HG02938 (cell line): ENCODE measurements around the gene PLPPR3.

Source experiments
- ATAC-seq: cut with Tn5 transposase; IDR thresholded peaks from one replicate; pipeline ENCODE4 v1.9.1; 2021; ENCODE audit warnings: mild to moderate bottlenecking, moderate library complexity; ENCODE audit not compliant: unreplicated experiment

The PLPPR3 gene, protein sequence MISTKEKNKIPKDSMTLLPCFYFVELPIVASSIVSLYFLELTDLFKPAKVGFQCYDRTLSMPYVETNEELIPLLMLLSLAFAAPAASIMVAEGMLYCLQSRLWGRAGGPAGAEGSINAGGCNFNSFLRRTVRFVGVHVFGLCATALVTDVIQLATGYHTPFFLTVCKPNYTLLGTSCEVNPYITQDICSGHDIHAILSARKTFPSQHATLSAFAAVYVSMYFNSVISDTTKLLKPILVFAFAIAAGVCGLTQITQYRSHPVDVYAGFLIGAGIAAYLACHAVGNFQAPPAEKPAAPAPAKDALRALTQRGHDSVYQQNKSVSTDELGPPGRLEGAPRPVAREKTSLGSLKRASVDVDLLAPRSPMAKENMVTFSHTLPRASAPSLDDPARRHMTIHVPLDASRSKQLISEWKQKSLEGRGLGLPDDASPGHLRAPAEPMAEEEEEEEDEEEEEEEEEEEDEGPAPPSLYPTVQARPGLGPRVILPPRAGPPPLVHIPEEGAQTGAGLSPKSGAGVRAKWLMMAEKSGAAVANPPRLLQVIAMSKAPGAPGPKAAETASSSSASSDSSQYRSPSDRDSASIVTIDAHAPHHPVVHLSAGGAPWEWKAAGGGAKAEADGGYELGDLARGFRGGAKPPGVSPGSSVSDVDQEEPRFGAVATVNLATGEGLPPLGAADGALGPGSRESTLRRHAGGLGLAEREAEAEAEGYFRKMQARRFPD

DNA sequence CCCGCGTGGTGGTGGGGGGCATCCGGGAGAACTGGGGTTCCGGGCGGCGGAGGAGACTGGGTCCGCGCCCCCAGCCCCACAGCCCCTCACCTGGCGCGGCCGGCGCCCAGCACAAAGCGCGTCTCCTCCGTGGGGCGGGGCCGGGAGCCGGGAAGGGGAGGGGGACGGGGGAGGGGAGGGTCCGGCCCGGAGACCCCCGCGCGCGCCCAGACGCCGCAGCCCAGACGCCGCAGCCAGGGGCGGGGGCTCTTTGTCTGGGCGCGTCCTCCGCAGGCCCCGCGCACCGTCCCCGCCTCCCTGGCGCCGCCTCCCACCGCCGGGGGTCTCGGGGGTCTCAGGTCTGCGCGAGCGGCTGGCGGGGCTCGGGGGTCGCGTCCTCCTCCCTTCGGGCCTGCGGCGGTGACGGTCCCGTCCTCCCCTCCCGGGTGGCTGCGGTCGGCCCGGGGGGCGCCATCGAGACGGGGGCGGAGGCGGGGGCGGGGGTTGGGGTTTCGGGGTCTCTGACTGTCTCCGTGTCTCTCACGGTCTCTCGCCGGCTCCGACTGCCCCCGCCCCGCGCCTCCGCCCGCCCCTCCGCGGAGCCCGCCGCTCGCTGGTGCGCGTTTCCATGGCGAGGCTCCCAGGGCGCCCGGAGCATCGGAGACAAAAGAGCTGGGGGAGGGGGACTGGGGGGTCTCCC is at the start of gene PLPPR3:
Gene PLPPR3 (minus strand): TSS at position 131 of the 679 bp plus-strand sequence. CDS start 396 bp downstream, outside the sequence.
- ATAC-seq = no peak

DNA sequence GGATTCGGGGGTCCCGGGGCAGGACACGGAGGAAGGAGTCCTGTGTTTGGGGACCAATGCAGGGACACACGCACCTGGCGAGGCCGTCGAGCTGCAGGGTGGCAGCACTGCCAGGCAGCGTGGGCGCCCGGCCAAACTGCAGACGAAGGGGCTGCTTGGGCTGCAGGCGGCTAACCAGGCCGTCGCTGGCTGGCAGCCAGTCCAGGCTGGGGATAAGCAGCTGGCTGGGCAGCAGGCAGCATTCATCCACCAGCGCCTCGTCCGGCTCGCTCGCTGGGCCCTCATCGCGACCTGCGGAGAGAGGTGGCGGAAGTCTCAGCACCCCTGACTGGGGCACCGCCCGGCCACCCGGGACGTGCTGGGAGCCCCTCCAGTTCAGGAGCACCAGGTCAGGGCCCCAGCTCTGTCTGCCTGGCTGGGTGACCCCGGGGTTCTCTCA is 49.2 kb upstream of the PLPPR3 start:
- no peak for ATAC-seq

DNA sequence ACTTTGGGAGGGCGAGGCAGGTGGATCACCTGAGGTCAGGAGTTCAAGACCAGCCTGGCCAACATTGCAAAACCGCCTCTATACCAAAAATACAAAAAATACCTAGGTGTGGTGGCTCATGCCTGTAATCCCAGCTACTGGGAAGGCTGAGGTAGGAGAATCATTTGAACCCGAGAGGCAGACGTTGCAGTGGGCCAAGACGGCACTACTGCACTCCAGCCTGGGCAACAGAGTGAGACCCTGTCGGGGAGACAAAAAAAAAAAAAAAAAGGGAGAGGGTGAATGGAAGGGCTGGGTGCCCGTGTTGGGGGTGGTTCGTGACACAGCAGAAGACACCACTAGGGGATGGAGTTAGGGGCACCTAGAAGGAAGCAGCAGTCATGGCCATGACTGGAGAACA is 48.6 kb upstream of the PLPPR3 start:
- ATAC-seq = no peak

DNA sequence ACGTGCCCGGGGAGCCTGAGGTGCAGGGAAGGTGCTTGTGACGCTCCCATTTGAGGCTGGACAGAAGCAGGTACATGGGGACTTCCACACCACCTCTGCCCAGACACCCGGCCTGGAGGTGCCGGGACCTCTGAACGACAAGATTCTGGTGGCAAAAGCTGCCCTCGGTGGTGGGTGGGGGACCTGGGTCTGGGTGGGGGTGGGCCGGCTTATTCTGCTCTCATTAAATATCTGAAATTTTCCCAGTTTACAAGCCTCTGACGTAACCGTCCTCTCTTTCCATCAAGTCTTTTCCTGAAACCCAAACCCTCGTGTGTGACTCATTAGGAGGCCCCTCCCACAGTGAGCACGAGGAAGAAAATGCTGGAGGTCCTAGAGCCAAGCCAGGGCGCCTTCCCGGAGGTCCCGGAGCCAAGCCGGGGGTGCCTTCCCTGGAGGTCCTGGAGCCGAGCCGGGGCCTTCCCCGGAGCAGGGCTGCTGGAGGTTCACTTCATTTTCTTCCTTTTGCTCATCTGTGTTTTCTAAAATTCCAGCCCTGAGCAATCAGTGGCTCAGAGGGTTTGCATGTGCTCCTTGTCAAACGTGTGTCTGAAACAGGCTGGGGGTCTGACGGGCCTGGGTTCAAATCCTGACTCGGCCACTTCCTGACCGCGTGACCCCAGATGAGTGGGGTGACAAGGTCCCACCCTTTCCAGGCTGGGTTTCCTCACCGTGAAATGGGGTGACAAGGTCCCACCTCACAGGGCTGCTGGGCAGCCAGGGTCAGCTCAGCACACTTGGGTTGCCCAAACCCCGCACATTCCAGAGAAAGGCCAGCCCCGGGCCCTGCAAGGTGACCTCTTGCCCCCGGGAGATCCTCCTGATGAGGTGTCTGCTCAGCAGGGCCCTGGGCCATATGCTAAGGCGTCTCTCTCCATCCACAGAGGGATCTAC is 47.8 kb upstream of the PLPPR3 start:
- ATAC-seq = no peak

DNA sequence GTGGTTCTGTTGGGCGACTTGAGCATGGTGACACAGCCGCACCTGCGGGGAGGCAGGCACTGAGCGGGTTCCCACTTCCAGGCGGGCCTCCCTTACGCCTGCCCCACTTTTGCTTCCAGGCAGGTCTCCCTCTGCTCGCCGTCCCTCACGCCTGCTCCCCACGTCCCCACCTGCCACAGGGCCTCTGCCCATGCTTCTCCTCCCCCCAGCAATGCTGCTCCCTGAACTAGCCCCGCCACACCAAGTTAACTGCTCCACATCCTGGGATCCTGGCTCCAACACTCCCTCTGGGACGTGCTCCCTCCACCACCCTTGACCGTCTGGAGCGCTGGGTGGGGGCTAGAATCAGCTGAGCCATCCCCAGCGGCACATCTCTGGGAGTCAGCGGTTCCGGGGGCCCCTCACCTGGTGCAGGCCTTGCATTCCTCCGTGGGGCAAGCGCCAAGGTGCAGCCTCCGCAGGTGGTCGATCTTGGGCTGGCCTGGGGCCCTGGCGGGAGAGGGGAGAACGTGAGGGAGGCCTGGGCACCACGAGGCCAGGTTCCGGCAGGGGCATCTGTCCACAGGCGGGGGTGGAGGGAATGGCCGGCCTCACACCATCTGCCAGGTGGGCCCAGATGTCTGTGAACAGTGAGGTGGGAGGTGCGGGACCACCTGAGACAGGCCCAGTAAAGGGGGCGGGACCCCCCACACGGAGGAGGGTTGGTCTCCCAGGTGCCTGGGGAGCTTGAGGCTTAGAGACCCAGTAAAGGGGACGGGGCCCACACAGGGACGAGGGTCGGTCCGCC is 46.9 kb upstream of the PLPPR3 start:
- ATAC-seq = no peak

DNA sequence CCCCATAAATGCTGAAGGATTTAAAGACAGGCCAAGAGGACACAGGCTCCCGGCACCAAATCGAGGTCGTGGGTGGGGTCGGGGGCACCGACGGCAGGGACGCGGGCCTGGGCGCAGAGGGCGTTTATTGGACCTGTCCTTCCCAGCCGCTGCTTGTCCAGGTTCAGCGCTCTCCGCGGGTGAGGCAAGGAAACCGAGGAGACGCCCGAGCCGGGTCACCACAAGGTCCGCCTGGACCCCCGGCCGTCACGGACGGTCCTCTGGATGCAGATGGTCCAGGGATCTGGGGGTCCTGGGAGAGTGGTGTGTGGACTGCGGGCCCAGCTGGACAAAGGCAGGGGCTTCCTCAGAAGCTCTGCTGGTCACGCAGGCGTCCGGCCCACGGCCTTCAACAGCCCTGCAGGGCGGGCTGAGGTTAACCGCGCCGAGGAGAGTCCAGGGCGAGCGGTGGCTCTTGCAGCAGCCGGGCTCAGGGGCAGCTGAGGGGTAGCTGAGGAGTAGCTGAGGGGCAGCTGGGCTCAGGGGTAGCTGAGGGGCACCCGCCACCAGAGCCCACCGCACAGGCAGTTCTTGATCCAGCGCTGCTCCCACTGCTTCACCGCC is 46.2 kb upstream of the PLPPR3 start:
- no peak for ATAC-seq

DNA sequence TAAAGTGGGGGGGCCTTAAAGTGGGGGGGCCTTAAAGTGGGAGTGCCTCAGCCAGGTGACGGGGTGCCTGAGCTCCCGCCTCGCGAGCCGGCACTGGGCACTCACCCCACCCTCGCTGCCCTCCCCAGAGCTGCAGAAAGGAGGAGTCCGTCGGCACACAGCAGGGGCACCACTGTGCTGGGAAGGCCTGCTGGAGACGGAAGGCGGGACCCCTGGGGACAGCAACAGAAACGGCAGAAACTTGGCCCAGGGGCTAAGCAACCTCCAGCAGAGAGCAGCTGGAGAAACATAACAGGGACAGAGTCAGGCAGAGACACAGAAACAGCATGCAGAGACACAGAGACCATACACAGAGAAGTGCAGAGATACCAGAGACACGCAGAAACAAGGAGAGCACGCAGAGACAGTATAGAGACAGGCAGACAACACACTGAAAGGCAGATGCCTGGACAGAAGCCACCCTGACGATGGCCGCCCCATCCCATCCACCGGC is 45.6 kb upstream of the PLPPR3 start:
- ATAC-seq = no peak

DNA sequence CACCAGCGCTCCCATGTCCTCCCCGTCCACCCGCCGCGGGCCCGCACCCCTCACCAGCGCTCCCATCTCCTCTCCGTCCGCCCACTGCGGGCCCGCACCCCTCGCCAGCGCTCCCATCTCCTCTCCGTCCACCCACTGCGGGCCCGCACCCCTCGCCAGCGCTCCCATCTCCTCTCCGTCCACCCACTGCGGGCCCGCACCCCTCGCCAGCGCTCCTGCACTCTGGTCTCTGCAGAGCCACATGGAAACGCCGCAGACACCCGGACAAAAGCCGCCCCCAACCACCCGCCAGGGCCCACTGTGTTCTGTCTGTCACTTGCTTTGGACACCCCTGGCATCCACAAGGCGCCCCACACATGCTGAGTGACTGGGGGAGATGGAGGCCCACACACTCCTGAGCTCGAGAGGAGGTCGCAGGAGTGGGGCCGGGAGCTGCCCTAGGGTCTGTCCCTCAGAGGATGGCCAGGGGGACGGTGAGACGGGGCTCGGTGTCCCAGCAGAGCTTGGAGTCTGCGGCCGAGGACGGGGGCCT is 45.1 kb upstream of the PLPPR3 start:
- ATAC-seq = no peak

DNA sequence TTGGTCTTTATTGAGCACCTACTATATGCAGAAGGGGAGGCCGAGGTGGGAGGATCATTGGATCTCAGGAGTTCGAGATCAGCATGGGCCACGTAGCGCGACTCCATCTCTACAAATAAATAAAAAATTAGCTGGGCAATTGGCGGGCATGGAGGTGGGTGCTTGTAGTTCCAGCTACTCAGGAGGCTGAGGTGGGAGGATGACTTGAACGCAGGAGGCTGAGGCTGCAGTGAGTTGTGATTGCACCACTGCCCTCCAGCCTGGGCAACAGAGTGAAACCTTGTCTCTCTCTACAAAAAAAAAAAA is 41.5 kb upstream of the PLPPR3 start:
- ATAC-seq = no peak

DNA sequence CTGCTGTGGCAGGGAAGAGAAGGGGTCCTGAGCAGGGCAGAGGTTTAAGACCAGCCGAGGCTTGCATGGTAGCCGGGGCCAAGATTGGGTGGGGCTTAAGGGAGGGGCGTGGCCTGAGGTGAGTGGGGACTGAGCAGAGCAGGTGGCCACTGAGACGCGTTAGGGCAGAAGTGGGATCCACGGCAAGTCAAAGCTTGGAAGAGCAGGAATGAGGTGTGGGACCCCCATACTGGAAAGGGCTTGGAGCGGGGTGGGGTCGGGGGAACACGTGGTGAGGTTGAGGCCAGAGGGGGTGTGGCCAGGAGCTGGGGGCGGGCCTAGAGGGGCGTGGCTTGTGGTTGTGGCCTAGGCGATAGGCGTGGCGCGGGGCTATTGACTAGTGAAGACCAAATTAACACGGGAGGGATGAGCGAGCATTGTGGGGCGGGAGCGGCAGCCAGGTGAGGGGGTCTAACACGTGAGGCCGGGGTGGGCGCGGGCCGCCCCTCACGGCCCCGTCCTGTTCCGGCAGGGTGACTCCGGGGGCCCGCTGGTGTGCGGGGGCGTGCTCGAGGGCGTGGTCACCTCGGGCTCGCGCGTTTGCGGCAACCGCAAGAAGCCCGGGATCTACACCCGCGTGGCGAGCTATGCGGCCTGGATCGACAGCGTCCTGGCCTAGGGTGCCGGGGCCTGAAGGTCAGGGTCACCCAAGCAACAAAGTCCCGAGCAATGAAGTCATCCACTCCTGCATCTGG is 41.0 kb upstream of the PLPPR3 start:
- ATAC-seq = no peak

DNA sequence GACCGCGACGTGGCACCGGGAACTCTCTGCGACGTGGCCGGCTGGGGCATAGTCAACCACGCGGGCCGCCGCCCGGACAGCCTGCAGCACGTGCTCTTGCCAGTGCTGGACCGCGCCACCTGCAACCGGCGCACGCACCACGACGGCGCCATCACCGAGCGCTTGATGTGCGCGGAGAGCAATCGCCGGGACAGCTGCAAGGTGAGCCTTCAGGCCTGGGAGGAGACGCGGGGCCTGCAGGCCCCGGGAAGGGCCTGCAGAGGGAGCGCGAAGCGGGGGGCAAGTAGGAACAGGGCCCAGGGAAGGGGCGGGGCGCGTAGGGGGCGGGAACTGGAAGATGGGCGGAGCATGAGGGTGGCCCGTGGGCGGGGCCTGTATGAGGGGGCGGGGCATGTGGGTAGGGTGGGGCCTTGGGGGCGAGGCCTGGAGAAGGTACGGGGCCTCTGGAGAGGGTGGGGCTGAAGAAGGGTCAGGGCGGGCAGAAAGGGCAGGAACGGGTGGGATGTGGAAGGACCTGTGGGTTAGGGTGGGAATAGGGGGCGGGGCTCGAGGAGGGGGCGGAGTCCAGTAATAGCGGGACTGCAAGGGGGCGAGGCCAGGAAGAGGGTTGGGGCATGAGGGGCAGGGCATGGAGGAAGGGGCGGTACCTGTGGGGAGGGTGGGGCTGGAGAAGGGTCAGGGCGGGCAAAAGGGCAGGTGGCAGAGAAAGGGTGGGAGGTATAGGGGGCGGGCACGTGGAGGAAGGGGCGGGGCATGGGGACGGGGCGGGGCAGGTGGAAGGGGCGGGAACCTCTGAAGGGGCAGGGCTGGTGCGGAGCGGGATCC is 40.2 kb upstream of the PLPPR3 start:
- ATAC-seq = no peak

DNA sequence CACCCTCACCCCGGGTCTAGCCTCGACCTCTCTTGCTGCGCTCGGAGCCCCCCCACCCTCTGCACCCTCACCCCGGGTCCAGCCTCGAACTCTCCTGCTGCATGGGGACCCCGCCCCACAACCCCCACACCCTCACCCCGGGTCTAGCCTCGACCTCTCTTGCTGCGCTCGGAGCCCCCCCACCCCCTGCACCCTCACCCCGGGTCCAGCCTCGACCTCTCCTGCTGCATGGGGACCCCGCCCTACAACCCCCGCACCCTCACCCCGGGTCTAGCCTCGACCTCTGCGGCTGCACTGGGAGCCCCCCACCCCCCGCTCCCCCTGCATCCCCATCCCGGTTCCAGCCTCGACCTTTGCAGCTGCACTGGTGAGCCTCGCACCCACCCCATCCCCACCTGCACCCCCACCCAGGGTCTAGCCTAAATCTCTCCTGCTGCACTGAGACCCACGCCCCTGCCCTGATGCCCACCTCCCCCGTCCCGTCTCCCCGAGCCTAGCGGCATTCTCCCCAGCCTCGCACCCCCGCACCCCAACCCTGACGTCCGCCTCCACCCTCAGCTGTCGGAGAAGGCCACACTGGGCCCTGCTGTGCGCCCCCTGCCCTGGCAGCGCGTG is 39.5 kb upstream of the PLPPR3 start:
- ATAC-seq = no peak

DNA sequence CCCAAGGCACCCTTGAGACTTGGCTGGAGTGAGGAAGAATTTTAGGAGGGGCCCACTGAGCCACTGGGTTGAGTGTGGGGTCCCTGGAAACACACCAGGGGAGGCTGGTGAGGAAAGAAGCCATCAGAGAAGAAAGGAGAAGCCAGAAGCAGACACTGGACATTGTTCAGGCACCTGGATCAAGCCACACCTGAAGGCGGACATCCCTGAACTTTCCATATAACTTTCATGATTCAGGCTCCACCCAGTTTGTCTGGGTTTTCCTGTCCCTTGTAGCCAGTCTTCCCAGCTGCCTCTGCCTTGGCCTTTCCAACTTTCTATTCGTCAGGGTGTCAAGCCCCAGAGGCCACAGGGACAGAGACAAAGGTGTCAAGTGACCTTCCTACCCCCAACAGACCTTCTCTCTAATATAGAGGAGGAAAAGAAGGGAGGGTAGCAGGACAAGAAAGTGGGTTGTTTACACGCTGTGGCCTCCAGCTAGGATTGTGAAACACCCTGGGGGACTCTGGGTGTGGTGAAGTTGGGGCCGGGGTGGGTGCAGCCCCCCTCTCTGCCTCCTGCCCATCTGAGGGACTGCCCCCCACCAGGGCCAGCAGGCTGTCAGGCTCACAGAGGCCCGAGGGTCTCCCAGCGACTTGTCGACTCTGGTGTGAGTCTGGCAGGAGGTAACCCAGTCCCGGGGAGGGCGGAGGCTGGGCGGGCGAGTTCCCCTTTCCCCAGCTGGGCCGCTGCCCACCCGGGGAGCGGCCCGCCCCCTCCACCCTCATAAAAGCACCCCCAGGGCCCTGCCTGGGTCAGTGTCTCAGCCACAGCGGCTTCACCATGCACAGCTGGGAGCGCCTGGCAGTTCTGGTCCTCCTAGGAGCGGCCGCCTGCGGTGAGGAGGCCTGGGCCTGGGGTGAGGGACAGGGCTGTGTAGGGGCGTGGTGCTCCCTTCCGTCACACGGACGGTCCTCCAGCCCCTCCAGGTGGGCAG is 37.4 kb upstream of the PLPPR3 start, which contains the start of gene CFD:
Gene CFD (plus strand): TSS at position 797 of the 976 bp plus-strand sequence. CDS start 26 bp downstream, at position 823.
- ATAC-seq = no peak

DNA sequence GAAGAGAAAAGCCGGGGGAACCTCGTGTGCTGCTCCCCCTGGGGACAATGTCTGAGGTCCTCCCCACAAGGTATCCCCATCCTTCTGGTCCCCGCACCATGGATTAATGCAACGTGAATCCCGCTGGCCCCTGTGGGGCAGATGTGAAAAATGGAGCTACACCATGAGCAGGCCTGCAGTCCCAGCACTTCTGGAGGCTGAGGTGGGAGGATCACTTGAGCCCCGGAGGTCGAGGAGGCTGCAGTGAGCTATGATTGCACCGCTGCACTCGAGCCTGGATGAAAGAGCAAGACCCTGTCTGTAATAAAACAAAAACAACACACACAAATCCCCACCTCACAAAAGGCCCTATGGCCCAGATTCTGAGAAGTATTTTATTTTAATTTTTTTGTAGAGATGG is 36.5 kb upstream of the PLPPR3 start:
- ATAC-seq = no peak

DNA sequence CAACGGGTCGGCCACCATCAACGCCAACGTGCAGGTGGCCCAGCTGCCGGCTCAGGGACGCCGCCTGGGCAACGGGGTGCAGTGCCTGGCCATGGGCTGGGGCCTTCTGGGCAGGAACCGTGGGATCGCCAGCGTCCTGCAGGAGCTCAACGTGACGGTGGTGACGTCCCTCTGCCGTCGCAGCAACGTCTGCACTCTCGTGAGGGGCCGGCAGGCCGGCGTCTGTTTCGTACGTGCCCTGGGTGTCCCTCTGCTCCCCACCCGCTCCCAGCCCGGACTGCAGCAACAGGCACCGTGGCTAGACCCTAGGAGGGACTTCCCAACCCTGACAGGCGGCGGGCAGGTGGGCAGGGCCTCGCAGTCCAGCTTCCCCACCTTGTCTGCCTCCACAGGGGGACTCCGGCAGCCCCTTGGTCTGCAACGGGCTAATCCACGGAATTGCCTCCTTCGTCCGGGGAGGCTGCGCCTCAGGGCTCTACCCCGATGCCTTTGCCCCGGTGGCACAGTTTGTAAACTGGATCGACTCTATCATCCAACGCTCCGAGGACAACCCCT is 33.9 kb upstream of the PLPPR3 start:
- no peak for ATAC-seq

DNA sequence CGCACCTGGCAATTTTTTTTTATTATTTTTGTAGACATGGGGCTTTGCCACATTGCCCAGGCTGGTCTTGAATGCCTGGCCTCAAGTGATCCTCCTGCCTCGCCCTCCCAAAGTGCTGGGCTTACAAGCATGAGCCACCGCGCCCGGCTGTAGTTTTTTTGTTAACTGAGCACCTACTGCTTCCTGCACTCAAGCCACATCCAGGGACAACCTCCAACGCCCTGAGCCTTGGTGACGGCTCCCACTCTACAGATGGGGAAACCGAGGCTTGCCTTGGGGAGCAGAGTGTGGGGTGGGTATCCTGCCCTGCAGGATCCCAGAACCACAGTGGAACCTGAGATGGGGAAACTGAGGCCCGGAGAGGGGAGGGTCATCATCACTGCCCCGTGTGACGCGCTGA is 33.4 kb upstream of the PLPPR3 start:
- ATAC-seq = no peak
